Epidermal melanocyte (primary cell): Measurements from ENCODE around the gene SLC47A1.
"Not testable (repeated sequence)": the region's sequence is repeated elsewhere in the genome, so short reads cannot be mapped to it uniquely, and the experiment has no call there.

Experiments
- DNase-seq: peaks from one replicate; pipeline ENCODE4 v3.0.0; 2011; ENCODE audit warnings: low spot score; ENCODE audit not compliant: insufficient read length

The SLC47A1 gene

DNA sequence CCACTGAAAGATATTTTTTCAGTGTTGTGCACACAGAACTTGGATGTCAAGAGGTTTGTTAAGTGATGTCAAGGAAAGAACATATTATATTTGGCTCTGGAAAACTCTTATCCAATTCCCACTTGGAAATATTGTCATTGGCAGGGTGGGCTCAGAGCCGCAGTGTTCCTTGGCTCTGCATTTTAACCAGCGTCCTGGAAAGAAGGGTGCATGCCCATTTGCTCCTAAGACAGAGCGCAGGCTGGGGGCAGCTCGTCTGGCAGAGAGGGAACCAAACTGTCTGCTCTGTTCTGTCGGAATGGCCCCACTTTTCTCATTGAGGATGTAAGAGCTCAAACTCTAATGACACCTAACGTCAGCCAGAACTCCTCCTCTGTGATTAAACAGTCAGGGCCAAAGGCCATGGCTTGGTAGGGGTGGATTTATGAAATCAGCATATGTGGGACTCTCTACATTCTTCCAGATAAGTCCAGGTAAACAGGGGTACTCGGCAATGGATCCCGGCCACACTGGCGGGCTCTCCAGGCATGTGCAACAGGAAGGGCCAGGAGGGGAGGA is 18.0 kb downstream of the SLC47A1 start:
- DNase-seq: no peak

DNA sequence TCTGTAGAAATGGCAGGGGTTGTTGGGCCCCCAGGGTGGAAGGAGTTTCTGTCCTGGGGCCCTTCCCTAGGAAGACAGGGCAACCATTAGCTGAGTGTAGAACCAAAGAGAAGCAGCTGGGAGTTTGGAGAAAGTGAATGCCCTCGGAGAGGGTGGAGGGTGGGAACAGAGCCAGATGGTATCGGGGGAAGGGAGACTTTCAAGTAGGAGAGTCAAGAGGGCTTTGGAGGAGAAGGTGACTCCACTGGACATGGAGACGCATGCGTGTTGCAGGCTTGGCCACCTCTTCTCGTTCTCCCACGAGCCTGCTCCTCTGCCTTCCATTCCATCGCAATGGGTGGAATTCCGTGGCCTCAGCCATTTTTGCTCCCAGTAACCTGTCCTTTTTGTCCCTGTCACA is 19.4 kb downstream of the SLC47A1 start:
- DNase-seq: no peak

DNA sequence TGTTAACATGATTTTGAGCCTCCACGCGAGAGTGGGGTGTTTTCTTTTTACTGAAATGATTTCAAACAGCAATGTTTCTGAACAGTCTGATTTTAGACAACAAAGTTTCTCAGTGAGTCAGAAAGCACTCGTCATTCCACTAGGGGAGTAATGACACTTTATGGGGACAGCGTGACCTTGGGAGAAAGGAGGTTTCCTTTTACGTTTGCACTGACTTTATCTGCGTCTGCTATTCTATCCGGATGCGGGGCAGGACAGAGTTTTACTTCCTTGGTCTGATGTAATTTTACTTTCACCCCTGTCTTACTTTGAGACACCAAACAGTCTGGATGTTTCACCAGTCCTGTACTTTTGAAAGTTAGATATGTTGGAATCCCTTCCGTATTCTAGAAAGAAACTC is 20.7 kb downstream of the SLC47A1 start:
- DNase-seq: no peak

- no peak for DNase-seq
These were observed 22.1 kb downstream of the SLC47A1 start for GRCh38 chr17:19555746-19556145.

DNA sequence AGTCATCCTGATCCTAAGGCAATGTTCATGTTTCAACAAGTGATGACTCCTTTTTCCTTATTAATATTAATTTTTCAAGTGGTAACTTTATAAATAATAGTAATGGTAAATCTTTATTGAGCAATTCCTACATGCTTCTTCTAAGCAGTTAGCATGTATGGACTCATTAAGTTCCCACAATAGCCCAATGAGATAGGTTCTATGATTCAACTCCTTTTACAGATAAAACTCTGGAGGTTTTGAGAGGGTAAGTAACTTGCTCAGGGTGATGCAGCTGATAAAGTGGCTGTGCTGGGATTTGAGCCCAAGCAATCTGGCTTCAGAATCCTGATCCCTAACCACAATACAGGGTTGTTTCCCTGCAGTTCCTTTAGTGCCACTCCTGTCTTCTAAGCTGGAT is 25.3 kb downstream of the SLC47A1 start:
- DNase-seq: no peak

GRCh38 chr17:19561697-19562318 is 28.2 kb downstream of the SLC47A1 start:
- DNase-seq: no peak

DNA sequence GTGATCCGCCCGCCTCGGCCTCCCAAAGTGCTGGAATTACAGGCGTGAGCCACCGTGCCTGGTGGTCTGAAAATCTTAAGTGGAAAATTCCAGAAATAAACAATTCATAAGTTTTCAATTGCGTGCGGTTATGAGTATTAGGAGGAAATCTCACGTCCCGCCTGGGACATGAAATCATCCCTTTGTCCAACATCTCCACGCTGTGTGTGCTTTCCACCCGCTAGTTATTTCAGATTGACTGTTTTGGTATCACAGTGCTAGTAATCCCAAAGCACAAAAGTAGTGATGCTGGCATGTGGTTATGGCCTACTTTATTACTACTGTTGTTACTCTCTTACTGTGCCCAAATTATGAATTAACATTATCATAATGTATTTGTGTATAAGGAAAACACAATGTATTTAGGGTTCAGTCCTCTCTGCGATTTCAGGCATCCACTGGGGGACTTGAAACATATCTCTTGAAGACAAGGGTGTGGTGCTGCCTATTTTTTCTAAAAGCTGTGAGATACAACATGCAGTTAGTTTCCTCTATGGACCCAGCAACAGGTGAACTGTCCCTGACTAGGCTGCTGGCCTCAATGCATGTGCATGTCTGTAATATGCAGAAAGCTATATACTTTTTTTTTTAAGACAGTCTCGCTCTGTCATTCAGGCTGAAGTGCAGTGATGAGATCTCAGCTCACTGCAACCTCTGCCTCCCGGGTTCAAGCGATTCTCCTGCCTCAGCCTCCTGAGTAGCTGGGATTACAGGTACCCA is 32.3 kb downstream of the SLC47A1 start:
- no peak for DNase-seq

- DNase-seq: no peak
These were observed 33.8 kb downstream of the SLC47A1 start for GRCh38 chr17:19567216-19568015.

GRCh38 chr17:19568016-19568350 is 34.3 kb downstream of the SLC47A1 start:
- no peak for DNase-seq

DNA sequence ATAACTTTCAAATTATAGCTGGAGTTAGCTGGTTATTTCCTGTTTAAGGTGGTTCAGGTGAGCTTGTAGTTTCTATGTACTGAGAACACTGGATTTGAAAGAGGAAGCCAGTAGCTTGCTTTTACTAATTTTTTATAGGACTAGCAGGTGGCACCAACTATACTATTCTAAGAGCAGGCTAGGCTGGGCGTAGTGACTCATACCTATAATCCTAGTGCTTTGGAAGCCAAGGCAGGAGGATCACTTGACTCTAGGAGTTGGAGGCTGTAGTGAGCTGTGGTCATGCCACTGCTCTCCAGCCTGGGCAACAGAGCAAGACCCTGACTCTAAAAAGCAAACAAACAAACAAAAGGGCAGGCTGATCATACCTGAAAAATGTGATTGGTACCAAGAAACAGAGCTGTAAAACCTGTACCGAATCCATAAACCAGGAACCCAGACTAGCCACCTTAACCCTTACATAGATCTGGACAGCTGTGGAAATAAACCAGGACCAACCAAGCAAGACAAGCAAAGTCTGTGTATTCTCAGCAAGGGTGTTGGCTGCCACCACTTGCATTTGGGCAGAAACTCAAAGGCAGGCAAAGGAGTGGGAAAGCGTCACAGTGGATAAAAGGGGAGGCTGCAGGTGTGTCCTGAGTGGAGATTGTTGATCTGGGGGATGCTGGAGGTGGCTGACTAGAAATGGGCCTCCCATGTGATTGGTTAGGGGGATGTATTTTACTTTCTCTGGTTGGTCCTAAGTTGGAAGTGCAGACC is 36.3 kb downstream of the SLC47A1 start:
- no peak for DNase-seq

GRCh38 chr17:19570544-19571062 is 36.9 kb downstream of the SLC47A1 start:
- DNase-seq: no peak

GRCh38 chr17:19573075-19573474 is 39.4 kb downstream of the SLC47A1 start:
- no peak for DNase-seq

GRCh38 chr17:19574956-19575355 is 41.3 kb downstream of the SLC47A1 start:
- DNase-seq: no peak

DNA sequence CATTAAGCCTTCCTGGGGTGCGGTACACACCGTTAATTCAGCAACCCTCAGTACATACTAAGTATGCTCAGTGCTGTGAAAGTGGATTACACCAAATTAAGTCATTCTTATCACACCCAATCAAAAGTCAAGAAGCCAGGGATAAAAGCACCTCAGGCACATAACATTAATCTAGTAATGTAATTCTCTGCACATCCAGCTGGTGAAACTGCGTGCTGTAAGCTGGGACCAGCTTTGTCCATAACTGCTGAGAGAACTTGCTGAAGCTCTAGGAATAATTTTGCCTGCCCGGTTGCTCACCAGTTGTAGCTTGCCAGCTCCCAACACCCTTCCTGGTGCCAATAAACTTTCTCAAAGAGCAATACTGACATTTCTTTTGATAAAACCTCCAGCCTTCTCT is 44.9 kb downstream of the SLC47A1 start:
- no peak for DNase-seq

GRCh38 chr17:19579192-19579761 is 45.6 kb downstream of the SLC47A1 start:
- DNase-seq: no peak

GRCh38 chr17:19579867-19580565 is 46.4 kb downstream of the SLC47A1 start:
- no peak for DNase-seq

DNA sequence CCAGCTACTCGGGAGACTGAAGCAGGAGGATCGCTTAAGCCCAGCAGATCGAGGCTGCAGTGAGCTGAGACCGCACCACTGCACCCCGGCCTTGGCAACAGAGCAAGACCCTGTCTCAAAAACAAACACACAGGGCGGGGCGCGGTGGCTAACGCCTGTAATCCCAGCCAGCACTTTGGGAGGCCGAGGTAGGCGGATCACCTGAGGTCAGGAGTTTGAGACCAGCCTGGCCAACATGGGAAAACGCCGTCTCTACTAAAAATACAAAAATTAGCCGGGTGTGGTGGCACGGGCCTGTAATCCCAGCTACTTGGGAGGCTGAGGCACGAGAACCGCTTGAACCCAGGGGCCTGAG is 46.9 kb downstream of the SLC47A1 start:
- DNase-seq: not testable (repeated sequence)

DNA sequence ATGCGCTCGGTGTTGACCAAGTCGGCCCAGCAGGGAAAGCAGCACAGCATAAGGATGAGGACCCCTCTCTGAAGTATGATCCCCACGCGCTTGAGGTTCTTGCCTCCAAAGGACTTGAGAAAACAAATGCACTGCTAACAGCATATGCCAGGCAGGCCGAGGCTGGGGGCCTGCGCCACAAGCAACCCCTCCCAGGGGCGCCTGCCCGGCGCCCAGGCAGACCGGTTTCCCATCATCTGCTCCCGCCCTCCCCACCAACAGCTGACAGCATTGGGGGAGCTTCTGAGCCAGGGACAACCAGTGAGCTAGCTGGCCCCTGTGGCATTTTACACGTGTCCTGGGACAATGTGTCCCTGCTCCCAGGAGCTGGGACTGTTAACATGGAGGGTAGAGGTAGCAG is 48.5 kb downstream of the SLC47A1 start:
- DNase-seq: not testable (repeated sequence)

GRCh38 chr17:19583871-19584270 is 50.2 kb downstream of the SLC47A1 start:
- no peak for DNase-seq

GRCh38 chr17:19590451-19590850 is 56.8 kb downstream of the SLC47A1 start:
- DNase-seq: no peak
